ENCODE measurements around the gene PCNX2. TPM values are rescaled to one million over a fixed set of nuclear protein-coding genes. Genes with fewer than 3 reads are reported as not detected.
"Not testable (repeated sequence)": the region's sequence is repeated elsewhere in the genome, so short reads cannot be mapped to it uniquely, and the experiment has no call there.

The PCNX2 gene
- total RNA-seq, 2 experiments from 2014 or later: 21.8 to 23.2 TPM

DNA sequence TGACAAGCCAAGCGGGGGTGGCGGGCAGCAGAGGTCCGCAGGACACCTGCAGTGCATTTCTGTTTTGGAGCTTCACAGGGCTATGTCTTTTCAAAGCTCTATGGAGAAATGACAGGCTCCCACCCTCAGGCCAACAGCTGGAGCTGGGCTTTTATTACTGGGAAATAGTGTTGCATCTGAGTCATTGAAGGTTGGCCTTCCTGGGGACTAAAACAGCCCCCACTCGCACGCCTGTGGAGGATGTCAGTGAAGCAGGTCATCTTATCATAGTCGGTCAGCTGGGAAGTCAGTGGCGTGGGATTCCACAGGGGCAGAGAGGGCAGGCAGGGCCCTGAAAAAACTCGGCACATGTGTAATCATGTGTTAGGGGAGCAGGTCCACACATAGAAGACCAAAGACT is 289.8 kb downstream of the PCNX2 start:
- ChIA-PET POLR2A (no interaction called here), CTCF (interaction anchor here (0.5 kb wide), 1 partner anchor 685 kb away, joined by 3 read pairs; no protein-coding TSS in a partner anchor)
- Mint-ChIP-seq H3K27ac (no peak overlapping the region), H3K36me3 (ENCODE audit: low read depth) (peaks cover 3% of the 10 kb centered on the region), H3K4me3 (no peak overlapping the region), H3K4me1 (no peaks in the 10 kb centered on the region), H3K9me3 (peaks cover 4% of the 10 kb centered on the region), H3K27me3 (no peaks in the 10 kb centered on the region)
- no peak for DNase-seq

DNA sequence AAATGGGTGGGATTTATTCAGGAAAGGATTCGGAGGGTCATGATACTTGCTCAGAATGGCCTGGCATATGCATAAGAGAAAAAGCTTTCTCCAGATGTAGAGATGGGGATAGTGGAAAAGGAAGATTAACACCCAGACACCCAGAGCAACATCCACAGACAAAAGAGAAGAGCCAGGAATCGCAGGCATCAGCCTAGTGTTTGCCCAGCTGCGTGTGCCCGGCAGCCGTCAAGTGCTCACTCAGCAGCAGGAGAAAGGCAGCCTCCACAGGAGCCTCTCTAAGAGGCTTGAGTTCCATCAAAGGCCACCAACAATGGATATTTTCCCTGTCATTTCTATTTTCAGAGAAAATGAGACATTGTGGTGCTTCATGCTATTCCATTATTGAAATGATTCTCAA is 290.4 kb downstream of the PCNX2 start:
- H3K27me3 Mint-ChIP-seq: no peaks in the 10 kb centered on the region
- peaks cover 7% of the 10 kb centered on the region for H3K36me3 Mint-ChIP-seq (ENCODE audit: low read depth)
- H3K4me3 Mint-ChIP-seq: no peak overlapping the region
- peaks cover 4% of the 10 kb centered on the region for H3K9me3 Mint-ChIP-seq
- H3K27ac Mint-ChIP-seq: no peak overlapping the region
- H3K4me1 Mint-ChIP-seq: no peaks in the 10 kb centered on the region
- POLR2A ChIA-PET: no interaction called here
- CTCF ChIA-PET: no interaction called here
- DNase-seq: no peak

DNA sequence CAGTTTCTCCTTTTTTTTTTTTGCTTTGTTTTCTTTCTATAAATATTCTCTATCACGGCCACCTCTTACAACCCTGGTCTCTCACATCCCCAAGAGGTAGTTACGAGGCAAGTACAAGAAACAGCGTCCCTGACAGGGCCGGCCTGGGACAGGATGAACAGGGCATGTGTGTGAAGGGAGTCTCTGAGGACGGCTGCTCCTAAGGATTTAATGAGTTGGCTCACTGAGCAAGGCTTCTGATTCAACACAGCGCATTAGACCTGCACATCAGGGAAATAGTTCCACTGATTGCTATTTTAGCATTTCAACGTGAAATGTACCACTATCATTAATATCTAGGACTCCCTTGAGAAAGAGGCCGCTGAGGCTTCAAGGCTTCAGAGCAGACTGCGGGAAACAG is 291.1 kb downstream of the PCNX2 start:
- no peaks in the 10 kb centered on the region for H3K27me3 Mint-ChIP-seq
- peaks cover 14% of the 10 kb centered on the region for H3K36me3 Mint-ChIP-seq (ENCODE audit: low read depth)

DNA sequence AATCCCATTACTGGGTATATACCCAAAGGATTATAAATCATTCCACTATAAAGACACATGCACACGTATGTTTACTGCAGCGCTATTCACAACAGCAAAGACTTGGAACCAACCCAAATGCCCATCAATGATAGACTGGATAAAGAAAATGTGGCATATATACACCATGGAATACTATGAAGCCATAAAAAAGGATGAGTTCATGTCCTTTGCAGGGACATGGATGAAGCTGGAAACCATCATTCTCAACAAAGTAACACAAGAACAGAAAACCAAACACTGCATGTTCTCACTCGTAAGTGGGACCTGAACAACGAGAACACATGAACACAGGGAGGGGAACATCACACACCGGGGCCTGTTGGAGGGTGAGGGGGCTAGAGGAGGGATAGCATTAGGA is 291.9 kb downstream of the PCNX2 start:
- H3K27ac Mint-ChIP-seq, H3K9me3 Mint-ChIP-seq, H3K27me3 Mint-ChIP-seq, CTCF ChIA-PET, H3K4me3 Mint-ChIP-seq, H3K4me1 Mint-ChIP-seq, POLR2A ChIA-PET, DNase-seq: not testable (repeated sequence)
- peaks cover 20% of the 10 kb centered on the region for H3K36me3 Mint-ChIP-seq (ENCODE audit: low read depth)

More for the DNA sequence above, 291.1 kb downstream of the PCNX2 start:
- no peak overlapping the region for H3K4me3 Mint-ChIP-seq
- peaks cover 4% of the 10 kb centered on the region for H3K9me3 Mint-ChIP-seq
- no peaks in the 10 kb centered on the region for H3K4me1 Mint-ChIP-seq
- ChIA-PET CTCF (no interaction called here), POLR2A (no interaction called here)
- no peak overlapping the region for H3K27ac Mint-ChIP-seq
- no peak for DNase-seq

DNA sequence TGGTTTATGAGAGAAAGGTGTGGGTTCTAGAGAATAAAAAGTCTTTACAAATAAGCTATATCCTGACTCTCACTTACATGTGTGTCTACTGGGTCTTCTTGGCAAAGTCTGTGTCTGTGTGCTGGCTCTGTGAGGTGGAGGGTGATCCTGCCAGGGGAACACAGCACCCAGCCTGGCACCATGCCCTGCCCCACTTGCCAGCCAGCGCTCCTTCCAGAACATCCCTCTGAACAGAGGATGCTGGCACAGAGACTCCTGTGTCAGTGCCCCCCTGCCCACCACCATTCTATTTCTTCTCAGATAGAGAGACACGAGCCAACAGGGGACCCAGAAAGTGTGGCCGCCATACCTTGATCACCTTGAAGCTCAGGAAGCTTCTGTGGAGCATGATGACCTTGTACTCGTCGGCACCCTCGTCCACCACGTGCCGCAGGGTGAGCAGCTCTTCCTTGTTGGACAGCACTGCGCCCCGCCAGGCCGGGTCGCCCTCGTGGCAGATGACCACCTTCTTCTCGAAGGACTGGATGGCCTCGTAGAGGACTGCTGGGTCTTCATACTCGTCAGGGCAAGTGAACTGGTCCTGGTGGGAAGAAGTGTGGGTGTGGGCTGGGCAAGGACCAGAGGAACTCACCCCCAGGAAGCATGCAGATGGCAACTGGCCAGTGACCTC is 295.4 kb downstream of the PCNX2 start:
- no peaks in the 10 kb centered on the region for H3K4me1 Mint-ChIP-seq
- POLR2A ChIA-PET: no interaction called here
- H3K4me3 Mint-ChIP-seq: no peak overlapping the region
- no peaks in the 10 kb centered on the region for H3K27me3 Mint-ChIP-seq
- no peak for DNase-seq
- H3K36me3 Mint-ChIP-seq (ENCODE audit: low read depth): peaks cover 40% of the 10 kb centered on the region
- no peak overlapping the region for H3K27ac Mint-ChIP-seq
- peaks cover 4% of the 10 kb centered on the region for H3K9me3 Mint-ChIP-seq
- CTCF ChIA-PET: no interaction called here

DNA sequence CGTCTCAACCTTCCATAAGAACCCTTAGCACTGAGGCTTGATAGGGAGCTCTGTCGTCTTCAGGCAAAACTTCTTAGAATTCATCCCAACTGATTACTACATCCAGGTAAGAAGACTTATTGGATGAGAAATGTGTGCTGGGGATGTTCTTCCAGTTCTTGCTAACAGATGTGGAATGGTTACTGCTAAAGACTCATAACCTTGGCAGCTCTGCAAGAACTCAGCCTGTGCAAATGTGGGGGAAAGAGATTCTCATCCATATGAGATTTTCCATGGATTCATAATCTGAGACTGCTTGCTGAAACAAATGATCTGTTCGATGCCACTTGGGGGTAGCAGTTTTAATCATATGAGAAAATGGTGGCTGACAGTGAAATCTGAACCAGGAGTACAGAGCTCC is 296.9 kb downstream of the PCNX2 start:
- no peak overlapping the region for H3K4me3 Mint-ChIP-seq
- H3K27me3 Mint-ChIP-seq: no peaks in the 10 kb centered on the region
- DNase-seq: no peak
- peaks cover 55% of the 10 kb centered on the region for H3K36me3 Mint-ChIP-seq (ENCODE audit: low read depth)
- no peak overlapping the region for H3K27ac Mint-ChIP-seq
- ChIA-PET CTCF (no interaction called here), POLR2A (no interaction called here)
- H3K4me1 Mint-ChIP-seq: no peaks in the 10 kb centered on the region
- peaks cover 11% of the 10 kb centered on the region for H3K9me3 Mint-ChIP-seq

DNA sequence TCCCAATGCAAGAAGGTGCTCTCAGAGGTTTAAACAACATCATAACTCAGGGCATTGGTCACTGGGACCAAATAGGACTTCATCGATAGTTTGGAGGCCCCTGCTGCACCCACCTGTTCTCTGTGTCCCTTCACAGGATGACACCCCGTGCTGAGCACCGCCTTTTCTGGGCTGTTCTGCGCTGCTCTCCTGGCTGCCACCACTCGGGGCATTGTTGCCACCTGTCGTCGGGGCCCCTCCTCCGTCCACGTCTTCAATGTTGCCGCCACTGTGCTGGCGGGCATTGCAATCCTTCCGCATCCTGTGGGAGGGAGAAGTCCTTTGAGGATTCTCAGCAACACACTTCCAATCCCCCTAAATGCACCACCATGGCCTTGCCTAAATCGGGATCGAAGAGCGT is 297.4 kb downstream of the PCNX2 start:
- no peak for DNase-seq
- H3K4me1 Mint-ChIP-seq: no peaks in the 10 kb centered on the region
- H3K4me3 Mint-ChIP-seq: no peak overlapping the region
- H3K36me3 Mint-ChIP-seq (ENCODE audit: low read depth): peaks cover 58% of the 10 kb centered on the region
- no peak overlapping the region for H3K27ac Mint-ChIP-seq
- peaks cover 13% of the 10 kb centered on the region for H3K9me3 Mint-ChIP-seq
- H3K27me3 Mint-ChIP-seq: no peaks in the 10 kb centered on the region
- POLR2A ChIA-PET: no interaction called here
- CTCF ChIA-PET: no interaction called here

DNA sequence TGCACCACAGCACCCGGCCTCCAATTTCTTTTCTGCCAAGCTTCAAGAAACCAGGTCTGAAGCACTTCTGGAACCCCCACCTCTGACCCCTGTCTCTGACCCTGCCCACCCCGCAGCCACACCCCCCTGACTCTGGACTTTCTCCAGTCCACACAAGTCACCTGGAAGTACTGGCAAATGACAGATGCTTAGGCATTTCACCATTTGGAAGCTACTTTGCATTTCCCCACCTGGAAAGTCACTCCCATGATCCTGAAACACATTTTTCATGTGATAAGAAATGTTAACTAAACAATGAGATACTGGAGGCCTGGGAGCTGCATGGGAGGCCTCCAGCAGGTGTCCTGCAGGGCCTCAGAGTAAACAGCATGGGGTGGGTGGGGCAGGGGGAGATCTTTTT is 299.4 kb downstream of the PCNX2 start:
- POLR2A ChIA-PET: no interaction called here
- no peaks in the 10 kb centered on the region for H3K27me3 Mint-ChIP-seq
- H3K4me3 Mint-ChIP-seq: no peak overlapping the region
- DNase-seq: no peak
- no peaks in the 10 kb centered on the region for H3K4me1 Mint-ChIP-seq
- no peak overlapping the region for H3K27ac Mint-ChIP-seq
- CTCF ChIA-PET: no interaction called here
- peaks cover 72% of the 10 kb centered on the region for H3K36me3 Mint-ChIP-seq (ENCODE audit: low read depth)
- H3K9me3 Mint-ChIP-seq: peaks cover 14% of the 10 kb centered on the region

DNA sequence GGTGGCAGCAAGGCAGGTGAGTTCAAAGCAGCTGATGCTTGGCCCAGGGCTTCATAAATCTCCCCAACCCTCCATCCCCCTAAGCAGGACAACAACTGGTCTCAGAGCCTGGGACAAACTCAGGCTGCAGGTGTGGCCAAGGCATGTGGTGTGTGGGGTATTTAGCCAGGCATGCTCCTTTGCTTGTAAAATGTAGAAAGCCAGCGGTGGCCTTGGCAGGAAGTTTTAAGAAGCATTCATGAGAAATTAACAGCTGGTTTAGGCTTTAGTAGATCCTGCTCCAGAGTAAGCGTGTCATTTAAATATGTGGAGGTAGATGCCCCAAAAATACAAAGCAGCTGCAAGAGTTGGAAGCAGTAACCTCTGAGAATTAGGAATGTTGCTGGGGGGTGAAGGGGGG is 300.3 kb downstream of the PCNX2 start:
- ChIA-PET POLR2A (no interaction called here), CTCF (no interaction called here)
- H3K27me3 Mint-ChIP-seq: no peaks in the 10 kb centered on the region
- peaks cover 68% of the 10 kb centered on the region for H3K36me3 Mint-ChIP-seq (ENCODE audit: low read depth)
- H3K9me3 Mint-ChIP-seq: peaks cover 14% of the 10 kb centered on the region
- no peak overlapping the region for H3K27ac Mint-ChIP-seq
- no peak overlapping the region for H3K4me3 Mint-ChIP-seq
- no peak for DNase-seq
- no peaks in the 10 kb centered on the region for H3K4me1 Mint-ChIP-seq

DNA sequence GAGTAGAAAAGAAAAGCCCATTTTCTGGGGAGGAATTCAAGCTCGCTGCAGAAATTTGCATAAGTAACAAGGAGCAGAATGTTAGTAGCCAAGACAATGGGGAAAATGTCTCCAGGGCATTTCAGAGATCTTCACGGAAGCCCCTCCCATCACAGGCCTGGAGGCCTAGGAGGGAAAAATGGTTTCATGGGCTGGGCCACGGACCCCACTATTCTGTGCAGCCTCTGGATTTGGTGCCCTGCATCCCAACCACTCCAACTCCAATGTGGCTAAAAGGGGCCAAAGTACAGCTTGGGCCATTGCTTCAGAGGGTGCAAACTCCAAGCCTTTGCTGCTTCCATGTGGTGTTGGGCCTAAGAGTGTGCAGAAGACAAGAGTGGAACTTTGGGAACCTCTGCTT is 302.0 kb downstream of the PCNX2 start:
- no peaks in the 10 kb centered on the region for H3K4me1 Mint-ChIP-seq
- peaks cover 14% of the 10 kb centered on the region for H3K9me3 Mint-ChIP-seq
- no peak overlapping the region for H3K4me3 Mint-ChIP-seq
- ChIA-PET CTCF (no interaction called here), POLR2A (no interaction called here)
- no peak overlapping the region for H3K27ac Mint-ChIP-seq
- no peaks in the 10 kb centered on the region for H3K27me3 Mint-ChIP-seq
- DNase-seq: no peak
- H3K36me3 Mint-ChIP-seq (ENCODE audit: low read depth): peaks cover 55% of the 10 kb centered on the region

DNA sequence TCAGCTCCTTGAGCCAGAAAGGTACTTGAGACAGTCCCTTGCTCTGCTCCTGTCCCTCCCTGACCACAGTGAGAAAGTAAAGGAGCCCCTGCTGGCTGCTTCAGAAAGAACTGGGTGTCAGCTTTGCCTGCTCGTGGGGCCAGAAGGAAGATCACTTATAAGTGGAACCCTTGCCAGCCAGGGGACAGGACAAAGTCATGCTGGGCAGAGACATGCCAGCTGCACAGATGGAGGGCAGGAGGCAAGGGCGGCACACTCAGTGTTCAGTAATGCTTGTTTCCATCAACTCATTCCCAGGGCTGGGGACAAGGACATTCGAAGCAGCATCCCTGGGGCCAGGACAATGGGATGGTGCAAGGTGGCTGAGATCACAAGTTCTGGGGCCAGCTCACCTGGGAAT is 303.3 kb downstream of the PCNX2 start:
- H3K36me3 Mint-ChIP-seq (ENCODE audit: low read depth): peaks cover 44% of the 10 kb centered on the region
- POLR2A ChIA-PET: no interaction called here
- no peaks in the 10 kb centered on the region for H3K27me3 Mint-ChIP-seq
- no peaks in the 10 kb centered on the region for H3K4me1 Mint-ChIP-seq
- CTCF ChIA-PET: no interaction called here
- DNase-seq: no peak
- H3K9me3 Mint-ChIP-seq: peaks cover 14% of the 10 kb centered on the region
- H3K4me3 Mint-ChIP-seq: no peak overlapping the region
- no peak overlapping the region for H3K27ac Mint-ChIP-seq

DNA sequence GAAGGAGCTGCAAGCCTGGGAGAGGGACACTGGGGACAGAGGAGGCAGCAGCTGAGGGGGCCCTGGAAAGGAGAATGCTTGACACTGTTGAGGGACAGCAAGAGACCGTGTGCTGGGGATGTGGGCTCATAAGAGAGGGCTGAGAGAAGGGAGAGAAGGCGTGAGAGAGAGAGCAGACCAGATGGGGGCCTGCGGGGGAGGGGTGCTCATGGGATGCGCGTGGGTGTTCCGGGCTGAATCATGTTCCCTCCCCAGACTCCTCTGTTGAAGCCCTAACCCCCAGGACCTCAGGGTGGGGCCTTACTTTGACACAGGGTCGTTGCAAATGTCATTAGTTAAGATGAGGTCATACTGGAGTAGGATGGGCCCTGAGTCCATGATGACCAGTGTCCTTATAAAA is 304.3 kb downstream of the PCNX2 start:
- no peaks in the 10 kb centered on the region for H3K4me1 Mint-ChIP-seq
- ChIA-PET POLR2A (no interaction called here), CTCF (no interaction called here)
- no peak for DNase-seq
- H3K4me3 Mint-ChIP-seq: no peak overlapping the region
- no peaks in the 10 kb centered on the region for H3K27me3 Mint-ChIP-seq
- H3K27ac Mint-ChIP-seq: no peak overlapping the region
- peaks cover 36% of the 10 kb centered on the region for H3K36me3 Mint-ChIP-seq (ENCODE audit: low read depth)
- peaks cover 14% of the 10 kb centered on the region for H3K9me3 Mint-ChIP-seq

DNA sequence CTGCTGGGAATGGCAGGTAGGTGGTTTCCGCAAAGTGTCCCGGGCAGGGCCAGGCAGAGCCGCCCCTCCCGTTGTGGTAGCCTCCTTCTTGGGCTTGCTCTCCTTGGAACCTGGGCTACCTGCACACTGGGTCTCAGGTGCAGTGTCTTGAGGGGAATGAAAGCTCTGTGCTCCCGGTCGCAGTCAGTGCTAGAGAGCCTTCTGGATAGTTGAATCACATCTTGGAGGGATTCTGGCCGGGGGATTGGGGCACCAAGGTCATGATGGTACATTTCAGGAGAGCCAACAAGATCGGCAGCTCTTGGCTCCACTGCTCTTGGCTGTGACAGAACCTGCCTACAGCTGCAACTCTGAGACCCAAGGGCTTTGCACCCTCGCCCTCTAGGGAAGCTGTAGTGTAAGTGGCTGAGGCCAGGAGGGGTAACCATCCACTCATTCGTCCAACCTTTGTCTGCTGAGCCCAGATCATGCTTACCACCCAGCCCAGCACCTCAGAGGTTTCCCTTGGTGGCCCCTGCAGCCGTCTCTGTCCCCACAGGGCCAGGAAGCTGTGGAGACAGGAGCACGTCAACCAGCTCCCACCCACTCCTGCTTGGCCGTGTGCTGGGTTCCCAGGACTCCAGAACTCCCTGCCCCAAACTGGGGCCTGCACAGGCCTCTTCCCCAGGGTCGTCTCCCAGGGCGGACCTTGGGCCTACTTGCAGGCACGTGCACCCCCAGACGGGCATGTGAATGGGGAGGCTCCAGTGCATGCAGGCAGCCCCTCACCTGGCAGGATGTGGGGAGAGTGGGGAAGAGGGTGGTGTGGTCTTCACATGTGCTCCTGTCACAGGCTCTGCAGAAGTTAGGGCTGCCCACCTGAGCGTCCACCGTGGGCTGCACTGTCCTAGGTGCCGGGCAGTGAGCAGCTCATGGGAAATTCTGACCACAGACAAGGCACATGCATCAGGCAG is 305.1 kb downstream of the PCNX2 start:
- no peak overlapping the region for H3K4me3 Mint-ChIP-seq
- no peak overlapping the region for H3K27ac Mint-ChIP-seq
- ChIA-PET CTCF (no interaction called here), POLR2A (no interaction called here)
- no peaks in the 10 kb centered on the region for H3K27me3 Mint-ChIP-seq
- DNase-seq: no peak
- peaks cover 36% of the 10 kb centered on the region for H3K36me3 Mint-ChIP-seq (ENCODE audit: low read depth)
- peaks cover 14% of the 10 kb centered on the region for H3K9me3 Mint-ChIP-seq
- H3K4me1 Mint-ChIP-seq: no peaks in the 10 kb centered on the region

DNA sequence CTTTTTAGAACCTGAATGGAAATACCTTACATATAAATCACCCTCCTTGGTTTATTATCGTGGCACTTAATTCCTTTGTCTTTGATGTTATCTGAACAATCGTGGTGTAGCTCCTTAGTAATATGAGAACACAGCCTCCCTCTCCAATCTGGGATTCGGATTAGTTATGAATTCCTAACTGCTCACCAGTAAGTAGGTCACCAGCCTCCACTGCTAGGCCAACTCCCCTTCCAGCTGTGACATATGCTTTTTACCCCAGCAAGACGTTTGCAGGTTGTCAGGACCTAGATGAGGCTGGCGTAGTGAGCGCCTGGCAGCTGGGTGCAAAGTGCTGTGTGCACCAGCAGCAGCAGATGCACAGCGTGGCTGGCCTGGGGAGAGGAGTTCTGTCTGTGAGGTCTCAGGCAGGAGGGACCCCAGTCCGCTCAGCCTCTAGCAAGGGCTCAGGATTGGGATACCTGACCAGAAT is 306.9 kb downstream of the PCNX2 start:
- CTCF ChIA-PET: no interaction called here
- POLR2A ChIA-PET: no interaction called here
- Mint-ChIP-seq H3K36me3 (ENCODE audit: low read depth) (peaks cover 20% of the 10 kb centered on the region), H3K9me3 (peaks cover 6% of the 10 kb centered on the region), H3K4me1 (no peaks in the 10 kb centered on the region), H3K27me3 (no peaks in the 10 kb centered on the region), H3K4me3 (no peak overlapping the region), H3K27ac (no peak overlapping the region)
- no peak for DNase-seq
